Measurements from ENCODE around the gene DMBT1.

GRCh38 chr10:122560279-122560804 is at the start of gene DMBT1:
- no peak for TF ChIP-seq POLR2A (IDR thresholded peaks at IDR 0.05)
- TF ChIP-seq, protein P1, sequence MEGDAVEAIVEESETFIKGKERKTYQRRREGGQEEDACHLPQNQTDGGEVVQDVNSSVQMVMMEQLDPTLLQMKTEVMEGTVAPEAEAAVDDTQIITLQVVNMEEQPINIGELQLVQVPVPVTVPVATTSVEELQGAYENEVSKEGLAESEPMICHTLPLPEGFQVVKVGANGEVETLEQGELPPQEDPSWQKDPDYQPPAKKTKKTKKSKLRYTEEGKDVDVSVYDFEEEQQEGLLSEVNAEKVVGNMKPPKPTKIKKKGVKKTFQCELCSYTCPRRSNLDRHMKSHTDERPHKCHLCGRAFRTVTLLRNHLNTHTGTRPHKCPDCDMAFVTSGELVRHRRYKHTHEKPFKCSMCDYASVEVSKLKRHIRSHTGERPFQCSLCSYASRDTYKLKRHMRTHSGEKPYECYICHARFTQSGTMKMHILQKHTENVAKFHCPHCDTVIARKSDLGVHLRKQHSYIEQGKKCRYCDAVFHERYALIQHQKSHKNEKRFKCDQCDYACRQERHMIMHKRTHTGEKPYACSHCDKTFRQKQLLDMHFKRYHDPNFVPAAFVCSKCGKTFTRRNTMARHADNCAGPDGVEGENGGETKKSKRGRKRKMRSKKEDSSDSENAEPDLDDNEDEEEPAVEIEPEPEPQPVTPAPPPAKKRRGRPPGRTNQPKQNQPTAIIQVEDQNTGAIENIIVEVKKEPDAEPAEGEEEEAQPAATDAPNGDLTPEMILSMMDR (IDR thresholded peaks at IDR 0.05) = no peak
- TF ChIP-seq POLR2AphosphoS5 (IDR thresholded peaks at IDR 0.05) = no peak
- no peak for TF ChIP-seq EP300 (IDR thresholded peaks at IDR 0.05)

Data from stomach (tissue), 4 donors.